NCI-H1417 (cell line): ENCODE results near the gene PAGE2.
"Not testable (repeated sequence)": the region's sequence is repeated elsewhere in the genome, so short reads cannot be mapped to it uniquely, and the experiment has no call there.

ENCODE experiments used
- DNase-seq, 3 experiments: peaks; one replicate each; lab custom pipeline; 2025; lab: John Stamatoyannopoulos, UW

The PAGE2 gene

DNA sequence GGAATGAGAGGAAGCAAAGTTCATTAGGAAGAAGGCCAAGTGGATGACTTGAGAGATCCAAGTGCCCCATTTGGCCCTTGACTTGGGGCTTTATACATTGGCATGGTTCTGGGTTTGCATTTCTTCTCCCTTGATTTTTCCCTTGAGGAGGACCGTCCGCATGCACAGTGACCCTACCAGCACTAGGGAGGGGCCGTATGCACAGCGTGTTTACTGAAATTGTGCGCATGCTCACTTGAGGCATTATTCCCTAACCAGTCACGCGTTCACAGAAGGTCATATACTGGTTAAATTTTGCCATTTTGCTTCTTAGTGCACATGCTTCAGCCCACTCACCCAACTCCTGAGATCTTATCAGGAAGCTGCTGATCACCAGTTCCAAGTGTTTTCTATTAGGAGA, 35.1 kb downstream of the PAGE2 start:
- no peak for DNase-seq

DNA sequence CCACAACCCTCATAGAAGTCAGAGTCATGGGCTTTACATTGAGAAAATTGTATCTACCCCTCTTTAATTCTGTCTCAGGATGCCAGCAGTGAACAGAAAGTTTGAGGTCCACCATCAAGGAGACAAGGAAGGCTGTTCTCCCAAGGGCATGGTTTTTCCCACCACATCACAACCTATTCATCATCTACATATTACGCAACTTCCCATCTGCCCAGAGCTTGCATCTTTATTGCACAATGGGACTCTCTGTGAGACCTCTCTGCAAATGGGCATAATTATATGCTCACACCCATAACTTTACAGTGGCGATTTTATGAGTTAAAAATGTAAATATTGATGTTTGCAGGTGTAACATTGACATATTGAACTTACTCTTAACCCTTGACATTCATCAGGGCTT, 38.9 kb downstream of the PAGE2 start:
- DNase-seq = peak in 2 of 3 experiments; percentile 3 to 32

DNA sequence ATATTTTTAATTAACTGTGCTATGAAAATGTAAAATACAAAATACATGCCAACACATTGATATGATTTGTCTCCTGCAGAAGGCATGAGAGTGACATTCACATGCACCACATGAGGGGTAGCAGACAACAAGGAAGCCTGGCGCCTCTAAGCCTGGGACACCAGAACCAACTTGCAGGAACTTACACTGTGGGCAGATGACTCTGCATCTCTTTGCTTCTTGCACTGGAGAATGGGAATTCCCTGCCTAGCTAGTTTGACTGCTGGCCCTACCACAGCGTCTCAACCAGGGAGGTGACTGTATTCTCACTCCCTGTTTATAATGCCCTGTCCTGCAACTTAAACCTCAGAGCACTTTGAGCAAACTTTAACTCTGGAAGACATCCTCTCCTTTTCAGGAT, 40.5 kb downstream of the PAGE2 start:
- no peak for DNase-seq

DNA sequence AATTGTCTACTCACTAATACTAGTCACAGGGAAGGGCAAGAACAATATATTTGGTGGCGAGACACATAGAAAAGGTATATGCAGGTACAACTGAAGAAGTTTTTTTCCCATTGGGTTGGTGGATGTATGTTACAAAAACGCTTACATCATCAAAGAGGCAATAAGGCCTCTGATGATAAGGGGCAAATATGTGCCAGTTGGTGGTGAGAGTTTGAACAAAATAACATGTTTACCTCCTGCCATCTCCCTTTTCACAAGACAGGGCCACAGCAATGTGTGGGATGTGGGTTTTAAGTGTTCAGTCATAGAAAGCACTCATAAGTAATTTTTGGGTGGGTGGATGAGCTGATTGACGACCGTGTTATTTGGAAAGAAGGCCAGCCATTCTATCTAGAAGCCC, 41.7 kb downstream of the PAGE2 start:
- DNase-seq = no peak

DNA sequence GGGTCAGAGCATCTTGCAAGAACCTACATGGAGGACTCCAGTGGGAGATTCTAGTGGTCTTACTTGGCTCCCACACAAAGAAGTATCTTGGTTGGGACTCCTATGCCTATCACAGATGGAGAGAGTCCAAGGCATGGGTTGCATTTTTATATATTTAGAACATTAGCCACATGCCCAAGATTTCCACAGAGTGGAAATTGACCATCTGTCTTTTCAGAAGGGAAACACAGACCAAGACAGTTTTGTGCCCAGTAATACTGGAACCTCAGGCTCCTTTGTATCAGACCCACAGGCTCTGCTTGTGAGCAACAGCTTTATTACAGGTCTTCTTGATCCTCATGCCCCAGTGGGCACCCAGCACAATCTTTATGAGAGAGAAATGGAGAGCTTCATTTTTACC, 43.6 kb downstream of the PAGE2 start:
- no peak for DNase-seq

DNA sequence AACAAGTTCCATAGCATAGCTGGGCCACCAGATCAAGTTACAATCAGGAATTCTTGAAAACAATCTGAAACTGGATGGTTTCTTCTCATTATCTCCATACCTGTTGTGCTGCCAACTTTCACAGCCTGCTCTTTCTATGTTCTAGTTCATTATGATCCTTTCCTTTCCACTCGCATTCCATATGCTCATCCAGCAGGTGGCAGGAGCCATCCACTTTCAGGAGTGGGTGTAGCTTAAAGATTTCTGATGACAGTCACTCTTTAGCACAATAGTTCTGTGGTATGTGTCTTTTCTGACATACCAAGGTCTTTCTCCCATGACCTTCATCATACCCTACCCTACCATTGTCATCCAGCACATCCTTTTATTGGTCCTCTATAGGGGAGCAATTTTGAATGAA, 46.4 kb downstream of the PAGE2 start:
- peak in 2 of 3 experiments; percentile 8 to 51 for DNase-seq

DNA sequence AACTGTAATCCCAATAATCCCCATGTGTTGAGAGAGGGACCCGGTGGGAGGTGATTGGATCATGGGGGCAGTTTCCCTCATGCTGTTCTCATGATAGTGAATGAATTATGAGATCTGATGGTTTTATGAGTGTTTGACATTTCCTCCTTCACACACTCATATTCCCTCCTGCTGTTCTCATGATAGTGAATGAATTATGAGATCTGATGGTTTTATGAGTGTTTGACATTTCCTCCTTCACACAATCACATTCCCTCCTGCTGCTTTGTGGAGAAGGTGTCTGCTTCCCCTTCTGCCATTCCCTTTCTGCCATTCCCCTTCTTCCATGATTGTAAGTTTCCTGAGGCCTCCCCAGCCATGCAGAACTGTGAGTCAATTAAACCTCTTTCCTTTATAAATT, 52.0 kb downstream of the PAGE2 start:
- DNase-seq = not testable (repeated sequence)
